Activated naive CD4-positive, alpha-beta T cell treated with Interleukin-2 at 50 U/mL for 16 hours (primary cell): ENCODE data around the gene CLEC18B.
"Not testable (repeated sequence)": the region's sequence is repeated elsewhere in the genome, so short reads cannot be mapped to it uniquely, and the experiment has no call there.

Experiments used
- DNase-seq: peaks from one replicate; pipeline ENCODE4 v3.0.0-alpha.2; 2020

Gene CLEC18B

DNA sequence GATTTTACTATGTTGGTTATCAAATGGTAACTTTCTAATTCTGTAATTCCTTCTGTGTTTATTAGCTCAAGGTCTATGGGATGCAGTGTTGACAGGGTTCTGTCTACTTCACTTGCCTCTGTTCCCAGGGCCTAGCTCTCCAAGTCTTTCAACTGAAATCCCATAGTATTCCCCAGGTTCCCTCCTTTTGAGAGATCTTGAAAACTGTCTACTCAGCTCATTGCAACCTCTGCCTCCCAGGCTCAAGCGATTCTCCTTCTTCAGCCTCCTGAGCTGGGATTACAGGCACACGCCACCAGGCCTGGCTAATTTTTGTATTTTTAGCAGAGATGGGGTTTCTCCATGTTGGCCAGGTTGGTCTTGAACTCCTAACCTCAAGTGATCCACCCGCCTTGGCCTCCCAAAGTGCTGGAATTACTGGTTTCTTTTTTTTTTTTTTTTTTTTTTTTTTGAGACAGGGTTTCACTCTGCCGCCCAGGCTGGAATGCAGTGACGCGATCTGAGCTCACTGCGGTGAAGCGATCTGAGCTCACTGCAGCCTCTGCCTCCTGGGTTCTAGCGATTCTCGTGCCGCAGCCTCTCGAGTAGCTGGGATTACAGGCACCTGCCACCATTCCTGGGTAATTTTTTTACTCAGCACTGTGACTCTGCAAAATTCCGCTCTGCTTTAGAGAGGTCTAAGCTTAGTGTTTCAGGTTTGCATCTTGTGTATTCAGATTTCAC lies 22.5 kb upstream of the CLEC18B start:
- not testable (repeated sequence) for DNase-seq

DNA sequence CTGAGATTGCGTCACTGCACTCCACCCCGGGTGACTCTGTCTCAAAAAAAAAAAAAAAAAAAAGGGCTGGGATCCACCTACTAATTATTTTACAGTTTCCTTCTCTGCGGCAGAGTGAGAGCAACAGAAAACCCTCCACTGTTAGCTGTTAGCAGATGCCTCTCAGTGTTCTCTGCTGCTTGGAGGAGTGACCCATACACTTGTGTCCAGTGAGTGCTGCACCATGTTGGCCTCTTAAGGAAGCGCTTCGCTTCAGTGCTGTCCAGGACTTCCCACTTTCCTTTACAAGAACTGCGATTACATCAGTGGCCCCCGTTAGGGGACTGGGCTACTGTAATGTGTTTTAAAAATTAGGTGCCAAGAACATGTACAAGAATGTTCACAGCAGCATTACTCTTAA lies 18.4 kb upstream of the CLEC18B start:
- DNase-seq = no peak

DNA sequence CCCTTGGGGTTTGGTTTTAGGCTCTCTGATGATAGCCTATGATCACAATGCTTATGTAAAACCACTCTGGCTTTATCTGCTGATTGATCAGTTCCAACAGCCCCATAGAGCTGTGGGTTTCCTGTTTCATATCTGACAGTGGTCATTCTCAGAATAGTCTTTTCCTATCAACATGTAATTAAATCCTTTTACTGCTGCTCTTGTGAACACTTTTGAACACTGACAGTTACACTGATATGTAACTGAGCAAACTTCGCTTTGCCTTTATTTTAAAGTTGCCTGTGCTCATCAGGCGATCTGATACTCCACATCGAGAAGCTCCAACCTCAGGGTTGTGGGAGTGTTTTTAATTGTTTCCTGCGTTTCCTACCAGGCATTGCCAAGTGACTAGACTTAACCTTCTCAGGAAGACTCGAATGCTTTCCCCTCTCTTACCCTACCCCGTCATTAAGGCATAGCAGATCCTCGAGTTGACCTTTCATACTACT lies 17.3 kb upstream of the CLEC18B start:
- no peak for DNase-seq

DNA sequence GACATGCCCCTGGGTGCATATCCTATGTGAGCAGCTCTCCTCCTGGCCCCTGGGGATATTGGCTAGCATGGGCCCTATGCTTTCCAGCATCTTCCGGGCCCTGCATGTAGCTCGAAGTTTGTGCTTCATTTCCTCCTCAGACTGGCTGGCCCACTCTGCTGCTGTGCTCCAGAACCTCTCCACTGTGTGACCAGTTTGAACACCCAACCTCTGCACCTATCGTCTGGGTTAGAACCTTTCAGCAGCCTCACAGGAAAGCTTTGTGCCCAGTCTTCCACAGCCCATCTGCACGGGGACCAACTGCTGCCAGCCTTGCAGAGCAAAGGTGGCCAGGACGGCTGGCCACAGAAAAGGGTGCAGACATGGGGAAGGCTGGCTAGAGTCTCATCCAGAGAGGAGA lies 10.2 kb upstream of the CLEC18B start:
- DNase-seq = no peak

DNA sequence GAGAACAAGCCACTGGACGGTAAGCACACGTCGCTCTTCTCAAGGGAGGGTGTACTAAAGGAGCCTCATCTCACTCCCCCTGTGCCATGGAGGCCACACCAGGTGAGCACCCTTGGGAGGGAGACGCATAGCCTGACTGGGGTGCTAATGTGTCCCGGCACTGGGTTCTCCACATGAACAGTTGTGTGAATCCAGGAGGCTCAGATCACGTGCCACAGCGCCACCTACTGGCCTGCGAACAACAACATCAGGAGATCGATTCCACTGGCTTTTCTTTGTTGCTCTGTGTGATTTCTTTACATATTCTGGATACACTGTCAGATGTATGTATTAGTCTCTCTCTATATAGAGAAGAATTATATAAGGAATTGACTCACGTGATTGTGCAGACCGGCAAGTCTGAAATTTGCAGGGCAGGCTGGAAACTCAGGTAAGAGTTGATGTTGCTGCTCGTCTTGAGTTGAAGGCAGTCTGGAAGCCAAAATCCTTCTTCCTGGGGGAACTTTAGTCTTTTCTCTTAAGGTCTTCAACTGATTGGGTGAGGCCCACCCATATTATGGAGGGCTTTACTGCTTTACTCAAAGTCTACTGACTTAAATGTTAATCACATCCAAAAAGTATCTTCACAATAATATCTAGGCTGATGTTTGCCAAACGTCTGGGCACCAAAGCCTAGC lies 8.9 kb upstream of the CLEC18B start:
- DNase-seq = peak; percentile 57

DNA sequence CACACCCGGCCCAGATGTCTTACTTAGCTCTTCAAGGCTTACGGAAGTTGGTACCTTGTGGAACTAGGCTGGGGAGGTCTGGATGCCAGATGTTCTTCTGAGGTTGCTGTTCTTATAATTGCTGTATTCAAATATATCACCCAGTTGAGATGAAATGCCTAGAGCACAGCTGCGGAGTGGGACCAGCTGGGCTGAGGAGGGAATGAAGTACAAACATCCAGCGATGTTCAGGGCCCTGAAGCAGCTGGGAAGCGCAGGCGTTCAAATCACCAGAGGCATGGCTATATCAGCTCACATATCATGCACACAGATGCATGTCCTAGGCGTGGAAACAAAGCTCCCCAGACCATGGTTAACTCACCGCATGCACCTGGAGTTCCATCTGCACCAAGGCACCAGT lies 7.2 kb upstream of the CLEC18B start:
- DNase-seq = not testable (repeated sequence)

DNA sequence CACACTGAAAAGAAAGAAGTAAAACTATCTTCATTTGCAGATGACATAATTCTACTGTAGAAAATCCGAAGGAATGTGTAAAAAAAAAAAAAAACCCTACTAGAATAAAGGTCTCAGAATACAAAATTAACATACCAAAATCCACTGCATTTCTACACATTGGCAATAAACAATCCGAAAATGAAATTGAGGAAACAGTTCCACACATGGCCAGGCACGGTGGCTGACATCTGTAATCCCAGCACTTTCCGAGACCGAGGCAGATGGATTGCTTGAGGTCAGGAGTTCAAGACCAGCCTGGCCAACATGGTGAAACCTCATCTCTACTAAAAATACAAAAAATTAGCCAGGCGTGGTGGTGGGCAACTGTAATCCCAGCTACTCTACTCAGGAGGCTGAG lies 4.5 kb upstream of the CLEC18B start:
- not testable (repeated sequence) for DNase-seq

DNA sequence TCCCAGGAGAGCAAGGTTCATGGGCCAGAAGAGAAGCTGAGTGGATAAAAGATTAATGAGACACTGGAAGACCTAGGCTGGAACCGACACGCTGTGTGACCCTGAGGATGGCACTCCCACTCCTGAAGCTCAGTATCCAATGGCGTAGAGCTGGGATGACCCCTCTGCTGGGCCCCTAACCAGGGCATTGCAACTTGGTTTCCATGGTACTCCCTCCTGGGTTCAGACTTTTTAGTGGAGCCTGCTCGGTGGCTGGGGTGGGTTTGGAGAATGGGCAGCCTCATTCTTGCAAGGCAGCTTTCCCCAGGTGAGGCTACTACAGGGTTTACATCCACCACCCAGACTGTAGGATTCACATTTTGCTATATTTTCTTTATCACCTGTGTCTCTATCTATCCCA lies 2.4 kb upstream of the CLEC18B start:
- DNase-seq = not testable (repeated sequence)

DNA sequence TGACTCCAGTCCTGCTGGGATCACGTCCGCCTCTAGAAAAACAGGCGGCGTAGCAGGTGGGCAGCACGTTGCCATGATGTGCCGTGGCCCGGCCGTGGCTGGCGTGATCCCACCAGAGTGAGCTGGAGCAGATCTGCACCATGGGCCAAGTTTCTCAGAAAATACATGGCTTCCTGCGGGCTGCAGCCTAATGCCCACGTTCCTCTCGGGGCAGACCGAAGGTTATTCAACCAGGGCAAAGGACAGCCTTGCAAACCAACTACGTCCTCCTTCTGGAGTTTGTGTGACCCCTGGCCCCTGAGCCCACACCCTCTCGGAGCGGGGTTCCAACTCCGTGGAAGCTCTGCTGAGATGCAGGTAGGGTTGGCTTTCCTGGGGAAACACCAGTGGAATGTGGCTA lies 808 bp upstream of the CLEC18B start:
- DNase-seq = not testable (repeated sequence)

DNA sequence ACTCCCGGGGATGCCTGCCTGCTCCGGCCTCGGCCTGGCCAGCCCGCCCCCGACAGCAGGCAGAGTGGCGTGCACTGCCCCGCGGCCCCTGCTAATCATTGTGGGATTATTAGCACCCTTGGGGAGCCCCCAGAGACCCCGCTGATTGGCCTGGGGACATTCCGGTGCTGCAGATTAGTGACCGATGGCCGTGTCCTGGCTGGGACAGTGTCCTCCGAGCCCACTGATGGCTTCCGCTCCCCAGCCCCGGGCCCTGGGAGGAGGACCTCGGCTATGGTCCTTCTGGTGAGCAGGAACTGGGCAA lies 156 bp upstream of the CLEC18B start:
- DNase-seq = not testable (repeated sequence)

DNA sequence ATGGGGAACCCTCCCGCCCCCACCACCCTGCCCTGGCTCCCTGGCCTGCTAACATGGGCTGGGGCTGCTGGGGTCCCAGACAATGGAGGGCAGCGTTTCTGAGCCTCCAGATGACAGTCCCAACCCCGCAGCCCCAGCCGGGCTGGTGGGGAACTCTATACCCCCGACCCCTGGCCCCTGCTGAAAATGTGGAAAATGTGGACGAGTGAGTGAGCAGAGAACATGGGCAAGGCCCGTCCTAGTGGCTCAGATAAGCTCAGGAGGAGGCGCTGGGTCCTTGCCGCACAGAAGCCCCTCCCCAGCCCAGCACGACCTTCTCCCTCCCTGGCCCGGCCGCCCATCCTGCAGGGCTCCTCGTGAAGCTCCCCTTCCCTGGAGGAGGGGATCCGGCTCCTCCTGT lies 1.5 kb downstream of the CLEC18B start:
- DNase-seq = not testable (repeated sequence)

DNA sequence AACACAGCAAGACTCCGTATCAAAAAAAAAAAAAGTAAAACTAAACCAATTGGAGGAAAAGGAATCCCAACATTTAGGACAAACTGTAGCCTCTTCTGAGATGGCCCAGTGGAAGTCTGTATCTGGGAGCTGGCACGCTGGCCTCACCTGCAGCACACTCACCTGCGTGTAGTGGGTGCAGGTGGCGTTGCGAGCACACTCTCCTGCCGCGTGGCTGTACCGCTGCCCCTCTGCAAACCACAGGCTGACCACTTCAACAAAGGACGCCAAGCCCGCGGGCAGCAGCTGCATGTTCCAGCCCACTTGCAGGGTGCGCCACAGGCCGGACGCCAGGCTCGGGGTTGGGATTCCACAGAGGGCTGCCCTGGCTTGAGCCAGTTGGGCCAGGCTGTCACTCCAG lies 3.4 kb downstream of the CLEC18B start:
- DNase-seq = not testable (repeated sequence)

DNA sequence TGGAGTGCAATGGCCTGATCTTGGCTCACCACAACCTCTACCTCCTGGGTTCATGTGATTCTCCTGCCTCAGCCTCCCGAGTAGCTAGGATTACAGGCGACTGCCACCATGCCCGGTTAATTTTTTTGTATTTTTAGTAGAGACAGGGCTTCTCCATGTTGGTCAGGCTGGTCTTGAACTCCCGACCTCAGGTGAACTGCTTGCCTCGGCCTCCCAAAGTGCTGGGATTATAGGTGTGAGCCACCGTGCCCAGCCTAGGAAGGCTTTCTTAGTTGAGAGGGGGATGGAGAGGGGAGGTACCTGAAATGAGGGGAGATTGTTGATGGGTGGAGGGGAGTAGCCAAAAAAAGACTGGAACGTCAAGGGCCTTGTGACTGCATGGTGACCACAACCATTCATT lies 7.4 kb downstream of the CLEC18B start:
- not testable (repeated sequence) for DNase-seq

DNA sequence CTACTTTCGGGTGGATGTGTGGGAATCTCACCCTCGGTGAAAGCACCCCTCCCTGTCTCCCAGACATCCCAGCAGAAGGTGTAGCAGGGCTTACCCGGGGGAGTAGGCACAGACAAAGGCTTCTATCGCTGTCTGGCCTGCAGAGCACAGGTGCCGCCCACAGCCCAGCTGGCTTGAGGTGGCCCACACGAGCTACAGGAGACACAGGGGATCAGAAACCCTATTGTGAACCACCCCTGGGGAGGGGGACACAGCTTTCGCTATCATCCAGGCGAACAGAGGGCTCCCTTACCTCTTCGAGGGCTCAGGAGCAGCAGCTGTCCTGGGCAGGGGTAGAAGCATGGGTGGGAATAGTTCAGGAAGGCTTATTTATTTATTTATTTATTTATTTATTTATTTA lies 7.8 kb downstream of the CLEC18B start:
- not testable (repeated sequence) for DNase-seq

DNA sequence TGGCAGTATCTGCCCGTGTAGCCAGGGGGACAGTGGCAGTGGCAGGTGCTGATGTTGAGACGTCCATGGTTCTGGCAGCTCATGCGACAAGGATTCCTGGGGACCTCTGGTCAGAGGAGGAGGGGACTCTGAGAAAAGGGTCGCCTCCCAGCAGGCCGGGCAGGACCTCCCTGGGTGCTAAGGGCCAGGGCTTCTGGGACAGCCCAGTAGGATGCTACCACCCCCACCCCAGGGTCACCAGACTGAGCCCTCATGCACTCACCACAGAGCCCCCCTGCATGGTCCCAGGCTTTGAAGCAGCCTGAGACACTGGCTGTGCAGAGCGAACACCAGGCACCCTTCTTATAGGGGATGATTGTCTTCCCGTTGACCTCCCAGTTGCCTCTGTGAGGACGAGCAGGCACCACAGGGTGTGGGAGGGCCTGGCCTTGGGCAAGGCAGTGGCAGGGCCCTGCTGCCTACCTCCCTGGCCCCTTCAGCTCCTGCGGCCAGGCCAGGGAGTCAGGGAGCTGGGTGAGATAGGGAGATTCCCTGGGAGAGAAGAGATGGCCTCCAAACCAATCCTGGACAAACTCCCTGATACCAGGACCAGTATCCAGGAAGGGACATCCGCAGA lies 8.4 kb downstream of the CLEC18B start:
- DNase-seq = not testable (repeated sequence)

DNA sequence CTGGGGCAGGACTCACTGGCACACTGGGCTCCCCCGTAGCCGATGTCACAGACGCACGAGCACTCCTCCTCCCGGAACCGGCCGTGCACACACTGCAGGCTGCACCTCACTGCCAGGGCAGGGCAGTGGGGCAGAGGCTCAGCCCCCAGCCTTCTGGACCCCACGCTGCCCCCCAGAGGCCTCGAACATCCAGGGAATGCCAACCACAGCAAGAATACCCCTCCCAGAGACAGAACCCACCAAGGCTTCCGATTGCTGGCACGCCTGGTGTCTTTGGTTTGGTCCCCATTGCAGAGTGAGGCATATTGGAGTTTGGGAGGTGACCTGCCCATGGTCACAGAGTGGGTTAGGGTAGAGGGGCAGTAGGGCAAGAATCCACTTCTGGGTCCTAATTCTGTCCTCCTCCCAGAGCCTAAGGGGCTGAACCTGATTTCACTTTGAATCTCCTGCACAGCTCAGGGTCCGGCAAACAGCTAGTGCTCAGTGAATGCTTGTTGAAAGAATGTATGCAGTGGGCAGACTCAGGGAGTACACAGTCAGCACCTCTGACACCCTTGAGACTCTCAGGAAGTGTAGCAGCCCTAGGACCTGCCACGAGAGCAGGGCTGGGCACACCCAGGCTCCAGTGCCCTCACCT lies 9.0 kb downstream of the CLEC18B start:
- DNase-seq = not testable (repeated sequence)

DNA sequence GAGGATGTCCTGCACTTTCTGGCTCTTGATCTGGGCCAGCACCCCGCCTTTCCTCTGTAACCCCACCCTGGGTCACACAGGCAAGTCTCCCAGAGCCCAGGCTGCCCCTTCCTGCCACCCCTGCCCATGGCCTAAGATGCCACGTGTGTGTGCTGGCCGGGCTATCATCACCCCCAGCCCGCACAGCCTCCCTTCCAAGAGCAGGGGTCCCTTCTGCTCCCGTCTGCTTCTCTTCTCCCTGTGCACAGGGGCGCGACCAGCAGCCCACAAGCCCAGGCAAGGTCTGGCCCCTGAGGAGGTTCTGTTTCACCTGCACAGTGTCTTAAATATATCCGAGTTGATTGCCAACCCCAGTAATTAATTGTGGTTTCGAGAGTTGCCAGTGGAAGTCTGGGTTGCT lies 10.3 kb downstream of the CLEC18B start:
- not testable (repeated sequence) for DNase-seq

DNA sequence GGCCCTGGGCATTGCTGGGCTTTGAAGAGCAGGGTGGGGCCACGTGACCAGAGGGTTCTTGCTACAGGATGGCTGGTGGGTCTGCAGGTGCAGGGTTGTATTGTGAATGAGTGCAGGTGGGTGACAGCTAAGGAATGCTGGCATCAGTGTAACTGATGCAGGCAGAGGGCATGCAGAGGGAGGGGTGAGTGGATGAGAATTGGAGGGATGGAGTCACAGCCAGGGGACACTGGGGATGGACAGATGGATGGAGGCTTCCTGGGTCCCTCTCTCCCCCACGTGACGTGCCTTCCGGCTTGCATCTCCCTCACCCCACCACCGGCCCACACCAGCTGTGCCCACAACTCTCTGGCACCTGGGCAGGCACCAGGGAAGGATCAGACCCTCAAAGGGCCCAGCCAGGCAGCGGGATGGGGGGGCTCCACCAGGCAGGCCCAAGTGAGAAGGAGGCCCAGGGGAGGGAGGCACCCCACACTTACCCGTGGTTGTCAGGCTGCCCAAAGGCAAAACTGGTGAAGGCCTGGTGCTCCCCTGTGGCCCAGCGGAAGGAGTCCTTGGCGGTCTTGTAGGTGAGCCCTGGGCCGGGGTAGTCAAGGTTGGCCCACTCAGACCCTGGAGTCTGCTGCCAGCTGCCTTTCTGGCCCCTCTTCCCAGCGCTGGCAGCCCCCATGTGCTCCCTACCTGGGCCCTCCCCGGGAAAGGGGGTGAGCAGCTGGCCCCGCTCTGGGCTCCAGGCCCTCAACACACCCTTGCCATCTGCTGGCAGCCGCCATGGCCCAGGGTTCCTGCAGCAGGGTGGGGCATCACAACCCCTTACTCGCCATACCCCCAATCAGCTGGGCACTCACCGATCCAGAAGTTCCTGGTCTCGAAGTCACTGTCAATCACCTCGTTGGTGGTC lies 11.0 kb downstream of the CLEC18B start:
- DNase-seq = not testable (repeated sequence)

DNA sequence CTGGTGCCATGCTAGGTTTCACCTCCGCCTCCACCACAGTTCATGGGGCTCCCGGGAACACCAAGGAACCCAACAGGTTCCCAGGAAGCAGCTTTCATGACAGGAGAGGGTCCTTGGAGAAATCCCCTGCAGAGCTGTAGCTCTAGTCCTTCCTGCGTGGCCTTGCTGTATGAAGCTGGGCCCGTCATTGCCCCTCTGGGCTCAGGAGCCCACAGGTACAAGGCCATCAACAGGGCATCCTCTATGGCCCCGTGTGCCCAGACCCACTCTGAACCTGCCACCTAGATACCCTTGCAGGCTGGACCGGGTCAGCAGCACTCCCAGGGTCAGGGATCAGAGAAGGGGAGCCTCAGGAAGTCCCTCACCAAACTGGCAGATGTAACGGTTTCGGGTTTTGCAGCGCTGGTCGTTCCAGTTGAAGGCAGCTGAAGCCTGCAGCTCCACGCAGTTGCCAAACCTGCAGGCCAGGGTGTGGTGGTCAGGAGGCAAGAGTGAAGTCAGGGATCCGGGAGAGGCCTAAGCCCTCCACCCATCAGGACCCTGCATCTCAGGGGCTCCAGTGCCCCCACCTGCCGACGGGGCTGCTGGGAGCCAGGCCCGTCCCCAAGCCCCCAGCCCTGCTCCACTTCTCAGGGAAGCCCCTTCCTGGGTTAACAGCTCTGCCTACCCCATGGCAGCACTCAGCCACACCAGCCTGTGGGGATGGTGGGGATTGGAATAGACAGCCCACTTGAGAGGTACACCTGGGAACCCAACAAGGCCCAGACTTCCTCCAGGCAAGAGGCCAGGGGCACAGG lies 11.9 kb downstream of the CLEC18B start:
- DNase-seq = not testable (repeated sequence)

DNA sequence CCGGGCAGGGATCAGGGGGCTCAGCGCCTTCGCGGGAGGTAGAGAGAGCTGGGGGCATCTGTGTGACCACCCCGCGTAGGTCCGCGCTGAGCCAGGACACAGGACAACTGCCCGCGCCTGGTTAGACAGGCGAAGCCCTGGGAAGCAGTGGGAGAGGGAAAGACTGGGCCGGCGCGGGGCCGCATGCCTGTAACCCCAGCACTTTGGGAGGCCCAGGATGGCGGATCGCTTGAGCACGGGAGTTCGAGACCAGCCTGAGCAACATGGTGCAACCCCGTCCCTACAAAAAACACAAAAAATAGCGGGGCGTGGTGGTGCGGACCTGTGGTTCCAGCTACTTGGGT lies 13.9 kb downstream of the CLEC18B start:
- DNase-seq = not testable (repeated sequence)

DNA sequence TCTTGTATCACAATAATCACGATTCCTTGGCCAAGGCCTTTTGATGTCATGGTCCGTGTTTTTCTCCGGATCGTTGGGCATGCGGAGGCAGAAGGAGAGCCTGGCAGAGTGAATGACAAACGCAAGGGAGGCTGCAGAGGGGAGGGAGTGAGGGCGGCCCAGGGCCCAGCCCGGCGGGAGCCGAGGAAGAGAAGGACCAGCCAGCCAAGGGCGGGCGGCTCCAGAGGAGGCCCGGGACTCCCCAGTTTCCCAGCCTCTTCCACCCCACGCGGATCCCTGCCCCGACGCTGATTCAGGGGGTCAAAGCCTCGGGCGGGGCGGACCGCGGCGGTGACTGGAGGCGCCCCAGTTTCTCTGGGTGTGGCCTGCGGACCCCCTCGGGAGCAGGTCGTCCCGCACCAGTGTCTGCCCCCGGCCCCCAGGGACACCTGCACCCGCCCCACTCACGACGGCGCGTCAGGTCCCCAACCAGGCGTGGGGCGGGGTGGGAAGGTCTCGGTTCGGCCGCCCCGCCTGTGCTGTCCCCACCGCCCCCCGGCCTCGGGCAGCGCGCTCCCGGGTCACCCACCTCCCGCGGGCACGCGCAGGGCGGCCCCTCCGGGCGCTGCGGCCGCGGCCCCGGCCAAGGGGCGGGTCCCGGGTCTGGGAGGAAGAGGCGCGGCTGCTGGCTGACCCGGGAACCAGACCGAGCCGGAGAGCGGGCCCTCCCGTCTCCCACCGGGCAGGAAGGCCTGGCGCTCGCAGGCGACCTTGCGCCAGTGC lies 14.5 kb downstream of the CLEC18B start:
- DNase-seq = not testable (repeated sequence)
